ENCODE data around the gene OR12D2. TPM values are rescaled to one million over a fixed set of nuclear protein-coding genes. Genes with fewer than 3 reads are reported as not detected.
"Not testable (repeated sequence)": the region's sequence is repeated elsewhere in the genome, so short reads cannot be mapped to it uniquely, and the experiment has no call there.

OR12D2 gene
- total RNA-seq, 1 donor from 2014 or later: not detected

GRCh38 chr6:29442719-29443118 is 47.3 kb downstream of the OR12D2 start:
- TF ChIP-seq CTCF (IDR thresholded peaks at IDR 0.05; ENCODE audit: borderline replicate concordance): no peak
- no peak for DNase-seq
- Histone ChIP-seq H3K9me3 (replicated peaks) (no peaks in the 10 kb centered on the region), H3K36me3 (no peaks in the 10 kb centered on the region), H3K4me3 (no peak overlapping the region), H3K27ac (replicated peaks) (no peak overlapping the region), H3K27me3 (ENCODE audit: low read depth) (peaks cover 11% of the 10 kb centered on the region), H3K4me1 (no peaks in the 10 kb centered on the region)
- intact Hi-C loops (cut with micrococcal nuclease): no loop called here

- DNase-seq; H3K27ac ChIP-seq (replicated peaks); intact Hi-C loops (cut with micrococcal nuclease); H3K4me1 ChIP-seq; H3K9me3 ChIP-seq (replicated peaks); H3K4me3 ChIP-seq; H3K36me3 ChIP-seq: not testable (repeated sequence)
- H3K27me3 ChIP-seq (ENCODE audit: low read depth): peaks cover 14% of the 10 kb centered on the region
These were observed 48.6 kb downstream of the OR12D2 start for GRCh38 chr6:29444031-29444430.

Other genes starting within 250 kb of the OR12D2 start
- gene OR2J2, start 224.7 kb upstream of the OR12D2 start, total RNA-seq: not detected
- gene OR14J1, start 93.9 kb upstream of the OR12D2 start, total RNA-seq: not detected
- not detected for gene OR5V1, start 26.8 kb upstream of the OR12D2 start, total RNA-seq
- gene OR12D3, start 20.3 kb upstream of the OR12D2 start, total RNA-seq: not detected
- not detected for gene OR12D1, start 19.3 kb downstream of the OR12D2 start, total RNA-seq
- not detected for gene OR10C1, start 43.7 kb downstream of the OR12D2 start, total RNA-seq
- not detected for gene OR11A1, start 61.4 kb downstream of the OR12D2 start, total RNA-seq
- not detected for gene OR2H1, start 61.5 kb downstream of the OR12D2 start, total RNA-seq
- not detected for gene MAS1L, start 92.3 kb downstream of the OR12D2 start, total RNA-seq
- not detected for gene UBD, start 164.1 kb downstream of the OR12D2 start, total RNA-seq
- not detected for gene OR2H2, start 189.5 kb downstream of the OR12D2 start, total RNA-seq
- 19.3 TPM for gene GABBR1, start 237.6 kb downstream of the OR12D2 start, total RNA-seq

Data from left ventricle myocardium inferior (tissue), 1 donor.